HG03280 (cell line): ENCODE data around the gene DNAH7.
"Not testable (repeated sequence)": the region's sequence is repeated elsewhere in the genome, so short reads cannot be mapped to it uniquely, and the experiment has no call there.

Experiments
- ATAC-seq: cut with Tn5 transposase; IDR thresholded peaks from one replicate; pipeline ENCODE4 v1.9.1; 2021; ENCODE audit warnings: mild to moderate bottlenecking, moderate library complexity; ENCODE audit not compliant: unreplicated experiment

The DNAH7 gene

DNA sequence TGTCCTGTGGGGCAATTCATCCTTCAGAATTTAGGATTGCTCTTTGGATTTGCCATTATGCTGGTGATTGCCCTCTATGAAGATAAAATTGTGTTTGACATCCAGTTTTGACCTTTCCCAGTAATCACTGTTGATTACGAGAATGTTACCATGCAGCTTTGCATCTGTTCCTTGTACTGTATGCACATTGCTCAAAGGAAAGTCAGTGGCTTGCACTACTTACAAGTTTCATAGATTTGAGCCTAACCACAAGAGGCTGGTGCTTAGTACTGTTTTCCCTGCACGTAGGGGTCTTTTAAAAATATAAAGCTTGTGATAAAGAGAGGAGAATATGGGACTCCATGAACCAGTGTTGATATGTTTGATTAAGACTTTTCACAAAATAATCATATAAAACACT, 333.7 kb downstream of the DNAH7 start:
- no peak for ATAC-seq

GRCh38 chr2:195734395-195734794, 334.2 kb downstream of the DNAH7 start:
- no peak for ATAC-seq

DNA sequence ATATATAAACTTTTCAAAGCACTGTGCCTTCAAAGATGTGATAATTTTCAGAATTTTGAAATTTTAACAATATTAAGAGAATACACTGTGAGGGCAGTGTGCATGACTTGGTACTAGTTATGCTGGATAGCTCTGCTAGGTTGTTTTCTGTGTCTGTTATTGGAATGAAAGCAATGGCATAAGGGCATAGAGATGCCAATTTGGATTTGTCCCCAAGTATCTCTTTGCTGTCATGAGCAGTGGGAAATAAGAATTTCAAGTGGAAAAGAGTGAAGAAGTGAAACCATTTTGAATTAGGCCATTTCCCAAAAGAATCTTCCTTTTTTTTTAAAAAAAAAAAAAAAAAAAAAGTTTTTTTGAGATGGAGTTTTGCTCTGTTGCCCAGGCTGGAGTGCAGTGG, 334.8 kb downstream of the DNAH7 start:
- no peak for ATAC-seq

DNA sequence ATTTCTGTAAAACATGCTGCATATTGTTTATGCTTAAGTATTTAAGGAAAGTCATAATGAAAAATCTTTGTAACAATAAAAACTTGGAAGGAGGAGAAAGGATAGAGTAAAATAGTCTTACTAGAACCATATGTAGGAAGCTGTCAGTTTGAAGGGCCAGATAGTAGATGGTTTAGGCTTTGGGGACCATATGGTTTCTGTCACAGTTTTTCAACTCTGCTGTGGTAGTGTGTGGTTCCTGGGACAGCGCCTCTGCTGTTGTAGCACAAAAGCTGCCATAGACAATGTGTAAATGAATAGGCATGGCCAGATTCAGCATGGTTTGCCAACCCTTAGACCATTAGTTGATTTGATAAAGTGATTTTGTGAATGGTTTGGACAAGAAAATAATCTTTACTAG, 336.1 kb downstream of the DNAH7 start:
- no peak for ATAC-seq

DNA sequence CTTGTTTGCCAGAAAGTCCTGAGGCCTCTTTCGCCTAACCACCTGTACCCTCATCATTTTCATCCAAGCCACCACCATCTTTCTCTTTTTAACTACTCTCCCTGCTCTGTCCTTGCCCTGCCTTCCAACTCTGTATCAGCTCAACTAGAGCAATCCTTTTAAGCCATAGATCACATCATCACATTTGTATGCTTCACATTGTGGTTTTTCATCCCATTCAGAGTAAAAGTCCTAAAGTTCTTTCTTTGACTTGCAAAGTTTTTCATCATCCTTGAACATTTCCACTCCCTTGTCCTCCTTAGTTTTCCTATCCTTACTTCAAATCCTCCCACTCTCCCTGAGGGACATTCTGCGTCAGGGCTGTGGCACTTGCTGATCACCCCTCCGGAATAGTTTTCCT, 337.7 kb downstream of the DNAH7 start:
- no peak for ATAC-seq

- ATAC-seq, result no peak
Measured at GRCh38 chr2:195727106-195727505, 341.5 kb downstream of the DNAH7 start.

GRCh38 chr2:195722075-195722474, 346.6 kb downstream of the DNAH7 start:
- ATAC-seq, result no peak

DNA sequence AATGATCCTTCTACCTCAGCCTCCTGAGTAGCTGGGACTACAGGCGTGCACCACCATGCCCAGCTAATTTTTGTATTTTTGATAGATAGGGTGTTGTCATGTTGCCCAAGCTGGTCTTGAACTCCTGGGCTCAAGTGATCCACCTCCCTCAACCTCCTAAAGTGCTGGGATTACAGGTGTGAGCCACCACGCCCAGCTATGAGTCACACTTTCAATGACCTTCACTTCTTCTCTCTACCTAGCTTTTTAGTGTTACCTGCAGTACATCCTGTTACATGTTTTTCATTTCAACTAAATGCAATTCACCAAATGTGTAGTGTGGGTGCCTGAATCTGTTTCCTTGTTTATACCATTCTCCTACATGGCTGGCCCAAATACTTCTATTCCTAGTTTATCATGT, 347.6 kb downstream of the DNAH7 start:
- ATAC-seq, result no peak

DNA sequence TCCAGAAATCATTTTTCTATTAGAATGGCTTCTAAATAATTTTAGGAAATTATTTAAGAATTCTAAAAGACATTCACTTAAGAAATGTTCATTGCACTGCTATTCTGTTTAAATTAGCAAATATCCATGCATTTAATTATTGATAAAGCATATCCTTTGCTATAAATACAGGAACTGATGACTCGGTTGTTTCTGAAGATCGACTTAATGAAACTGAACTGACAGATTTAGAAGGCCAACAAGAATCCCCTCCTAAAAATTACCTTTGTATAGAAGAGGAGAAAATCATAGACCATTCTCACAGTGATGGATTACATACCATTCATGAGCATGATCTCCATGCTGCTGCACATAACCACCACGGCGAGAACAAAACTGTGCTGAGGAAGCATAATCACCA, 352.2 kb downstream of the DNAH7 start:
- no peak for ATAC-seq

GRCh38 chr2:195711478-195711877, 357.2 kb downstream of the DNAH7 start:
- ATAC-seq, result no peak

- no peak for ATAC-seq
Measured at GRCh38 chr2:195709901-195710806, 358.5 kb downstream of the DNAH7 start.

DNA sequence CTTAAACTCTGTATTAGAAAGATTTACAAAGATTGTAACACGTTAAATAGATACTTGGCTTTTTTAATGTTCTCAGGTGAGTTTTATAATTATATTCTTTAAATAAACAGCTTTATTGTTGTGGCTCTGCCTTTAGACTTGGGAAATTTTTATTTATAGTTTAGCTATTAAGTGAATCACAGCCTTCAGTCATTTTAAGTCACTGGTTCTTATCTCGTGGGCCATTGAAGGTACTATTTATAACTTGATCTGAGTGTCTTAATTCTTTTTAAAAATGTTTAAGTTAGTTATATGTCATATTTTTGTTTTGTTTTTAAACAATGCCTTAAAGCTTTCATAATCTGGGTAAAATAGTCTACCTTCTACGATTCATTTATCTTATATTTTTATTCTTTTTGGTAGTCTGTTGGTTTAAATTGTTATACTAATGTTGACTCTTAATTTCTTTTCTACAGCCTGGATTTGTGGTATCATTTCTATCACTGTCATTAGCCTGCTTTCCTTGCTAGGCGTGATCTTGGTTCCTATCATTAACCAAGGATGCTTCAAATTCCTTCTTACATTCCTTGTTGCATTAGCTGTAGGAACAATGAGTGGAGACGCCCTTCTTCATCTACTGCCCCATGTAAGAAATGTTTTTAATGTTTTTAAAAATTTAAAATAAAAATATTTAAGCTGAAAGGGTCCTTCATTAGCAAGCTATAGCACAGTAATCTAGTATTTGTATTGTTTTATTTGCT, 362.3 kb downstream of the DNAH7 start:
- no peak for ATAC-seq

GRCh38 chr2:195700480-195700879, 368.2 kb downstream of the DNAH7 start:
- no peak for ATAC-seq

DNA sequence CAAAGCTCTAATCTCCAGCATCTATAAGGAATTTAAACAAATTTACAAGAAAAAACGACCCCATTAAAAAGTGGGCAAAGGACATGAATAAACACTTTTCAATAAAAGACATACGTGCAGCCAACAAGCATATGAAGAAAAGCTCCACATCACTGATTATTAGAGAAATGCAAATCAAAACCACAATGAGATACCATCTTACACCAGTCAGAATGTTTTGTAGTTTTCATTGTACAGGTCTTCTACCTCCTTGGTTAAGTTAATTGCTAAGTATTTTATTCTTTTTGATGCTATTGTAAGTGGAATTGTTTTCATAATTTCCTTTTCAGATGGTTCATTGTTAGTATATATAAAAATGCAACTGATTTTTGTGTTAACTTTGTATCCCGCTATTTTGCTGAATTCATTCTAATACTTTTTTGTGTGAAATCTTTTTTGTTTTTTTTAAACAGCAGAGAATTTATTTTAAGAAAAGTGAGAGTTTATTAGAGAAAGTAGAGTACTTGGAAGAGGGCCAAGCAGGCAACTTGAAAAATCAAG, 370.9 kb downstream of the DNAH7 start:
- no peak for ATAC-seq

- no peak for ATAC-seq
Measured at GRCh38 chr2:195696012-195696411, 372.6 kb downstream of the DNAH7 start.

GRCh38 chr2:195695002-195695631, 373.5 kb downstream of the DNAH7 start:
- no peak for ATAC-seq

DNA sequence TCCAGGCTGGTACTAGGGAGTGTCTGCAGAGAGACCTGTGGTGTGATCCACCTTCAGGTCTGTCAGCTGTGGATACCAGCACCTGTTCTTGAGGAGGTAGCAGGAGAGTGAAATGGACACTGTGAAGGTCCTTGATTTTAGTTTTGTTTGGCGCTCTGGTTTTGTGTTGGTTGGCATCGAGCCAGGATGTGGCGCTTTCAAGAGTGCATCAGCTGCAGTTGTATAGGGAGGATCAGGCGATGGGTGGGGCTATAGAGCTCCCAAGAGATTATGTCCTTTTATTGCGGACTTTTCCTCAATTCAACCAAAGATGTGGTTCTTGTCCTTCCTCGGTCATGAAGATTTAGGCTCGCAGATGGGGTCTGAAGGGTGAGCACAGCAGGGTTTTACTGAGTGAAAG, 374.1 kb downstream of the DNAH7 start:
- no peak for ATAC-seq

DNA sequence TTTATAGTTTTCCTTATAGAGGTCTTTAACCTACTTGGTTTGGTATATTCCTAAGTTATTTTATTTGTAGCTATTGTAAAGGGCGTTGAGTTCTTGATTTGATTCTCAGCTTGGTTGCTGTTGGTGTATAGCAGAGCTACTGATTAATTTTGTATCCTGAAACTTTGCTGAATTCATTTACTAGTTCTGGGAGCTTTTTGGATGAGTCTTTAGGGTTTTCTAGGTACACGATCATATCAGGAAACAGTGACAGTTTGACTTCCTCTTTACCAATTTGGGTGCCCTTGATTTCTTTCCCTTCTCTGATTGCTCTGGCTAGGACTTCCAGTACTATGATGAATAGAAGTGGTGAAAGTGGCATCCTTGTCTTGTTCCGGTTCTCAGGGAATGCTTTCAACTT, 376.1 kb downstream of the DNAH7 start:
- not testable (repeated sequence) for ATAC-seq
